ENCODE measurements around the gene ELOB. TPM values are rescaled to one million over a fixed set of nuclear protein-coding genes. Genes with fewer than 3 reads are reported as not detected.

ELOB gene
- total and polyA plus RNA-seq, 2 of the 13 experiments (the other 11 are each of a cell fraction or from before 2014, with no cell fraction given): 208 to 225 TPM

DNA sequence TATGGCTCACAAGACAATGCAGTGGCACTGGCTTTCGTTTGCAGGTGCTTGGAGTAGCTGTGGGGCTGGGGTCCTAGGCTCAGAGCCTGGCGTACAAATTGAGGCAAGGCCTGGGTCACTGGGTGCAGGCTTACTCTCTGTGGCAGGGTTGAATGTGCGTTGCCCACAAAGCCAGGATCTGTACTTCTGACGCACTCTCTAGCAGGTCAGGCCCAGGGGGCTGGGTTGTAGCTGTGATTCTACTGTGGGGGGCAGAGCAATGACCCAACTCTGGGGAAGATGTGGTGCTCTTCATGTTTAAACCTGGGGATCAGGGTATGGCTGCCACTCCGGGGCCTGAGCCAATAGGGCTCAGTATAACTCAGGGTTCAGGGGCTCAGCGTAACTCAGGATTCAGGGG, 33.6 kb upstream of the ELOB start (continued):
- TF ChIP-seq REST (IDR thresholded peaks at IDR 0.05; ENCODE audit: borderline replicate concordance in 1 of 2, low read depth in 1 of 2, low read length in 2 of 2) (no peak), ZFP36L1 (CRISPR knock-in tag; IDR thresholded peaks at IDR 0.05) (no peak), HOXA7 (CRISPR knock-in tag; IDR thresholded peaks at IDR 0.05) (no peak), MIER2 (CRISPR knock-in tag; IDR thresholded peaks at IDR 0.05) (no peak), SIN3A (IDR thresholded peaks at IDR 0.05; ENCODE audit: borderline replicate concordance, low read depth, low read length) (no peak), ZNF607 (CRISPR knock-in tag; IDR thresholded peaks at IDR 0.05; ENCODE audit: borderline replicate concordance) (no peak), TBX2 (CRISPR knock-in tag; IDR thresholded peaks at IDR 0.05; ENCODE audit: borderline replicate concordance) (no peak), ARNTL (CRISPR knock-in tag; IDR thresholded peaks at IDR 0.05) (no peak), ATF7 (IDR thresholded peaks at IDR 0.05) (no peak), ATF7 (CRISPR knock-in tag; IDR thresholded peaks at IDR 0.05) (no peak)
- TF ChIP-seq, protein P1, sequence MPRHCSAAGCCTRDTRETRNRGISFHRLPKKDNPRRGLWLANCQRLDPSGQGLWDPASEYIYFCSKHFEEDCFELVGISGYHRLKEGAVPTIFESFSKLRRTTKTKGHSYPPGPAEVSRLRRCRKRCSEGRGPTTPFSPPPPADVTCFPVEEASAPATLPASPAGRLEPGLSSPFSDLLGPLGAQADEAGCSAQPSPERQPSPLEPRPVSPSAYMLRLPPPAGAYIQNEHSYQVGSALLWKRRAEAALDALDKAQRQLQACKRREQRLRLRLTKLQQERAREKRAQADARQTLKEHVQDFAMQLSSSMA (CRISPR knock-in tag; IDR thresholded peaks at IDR 0.05): no peak
- TF ChIP-seq, protein P2, sequence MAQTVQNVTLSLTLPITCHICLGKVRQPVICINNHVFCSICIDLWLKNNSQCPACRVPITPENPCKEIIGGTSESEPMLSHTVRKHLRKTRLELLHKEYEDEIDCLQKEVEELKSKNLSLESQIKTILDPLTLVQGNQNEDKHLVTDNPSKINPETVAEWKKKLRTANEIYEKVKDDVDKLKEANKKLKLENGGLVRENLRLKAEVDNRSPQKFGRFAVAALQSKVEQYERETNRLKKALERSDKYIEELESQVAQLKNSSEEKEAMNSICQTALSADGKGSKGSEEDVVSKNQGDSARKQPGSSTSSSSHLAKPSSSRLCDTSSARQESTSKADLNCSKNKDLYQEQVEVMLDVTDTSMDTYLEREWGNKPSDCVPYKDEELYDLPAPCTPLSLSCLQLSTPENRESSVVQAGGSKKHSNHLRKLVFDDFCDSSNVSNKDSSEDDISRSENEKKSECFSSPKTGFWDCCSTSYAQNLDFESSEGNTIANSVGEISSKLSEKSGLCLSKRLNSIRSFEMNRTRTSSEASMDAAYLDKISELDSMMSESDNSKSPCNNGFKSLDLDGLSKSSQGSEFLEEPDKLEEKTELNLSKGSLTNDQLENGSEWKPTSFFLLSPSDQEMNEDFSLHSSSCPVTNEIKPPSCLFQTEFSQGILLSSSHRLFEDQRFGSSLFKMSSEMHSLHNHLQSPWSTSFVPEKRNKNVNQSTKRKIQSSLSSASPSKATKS (CRISPR knock-in tag; IDR thresholded peaks at IDR 0.05): no peak

Measured in HepG2 (cell line).